Measurements from ENCODE around the gene RIT1. TPM values are rescaled to one million over a fixed set of nuclear protein-coding genes. Genes with fewer than 3 reads are reported as not detected.

RIT1 gene
- total RNA-seq, 6 donors from 2014 or later = 26.3 to 67.1 (median 45.1) TPM

GRCh38 chr1:155946633-155947219 lies 35.6 kb upstream of the RIT1 start:
- 70 to 73% methylated on average over 8 of the region's 8 CpGs for WGBS, 2 donors
- DNase-seq = no peak
- no peak for ATAC-seq (ENCODE audit: low FRiP score in 2 of 2)
- H3K27me3 ChIP-seq = no peaks in the 10 kb centered on the region
- H3K9me3 ChIP-seq = no peaks in the 10 kb centered on the region
- H3K36me3 ChIP-seq = peaks cover 47 to 61% (median 52%) of the 10 kb centered on the region in 4 donors
- peak overlapping the region; percentile 17 to 63 (median 34) for H3K27ac ChIP-seq
- H3K4me3 ChIP-seq = no peak overlapping the region
- peaks cover 41 to 47% (median 45%) of the 10 kb centered on the region in 4 donors for H3K4me1 ChIP-seq
- TF ChIP-seq POLR2AphosphoS5 (IDR thresholded peaks at IDR 0.05) (no peak), POLR2A (IDR thresholded peaks at IDR 0.05) (no peak), CTCF (IDR thresholded peaks at IDR 0.05) (no peak), EP300 (IDR thresholded peaks at IDR 0.05) (no peak)

- 29 to 49% methylated on average over 3 to 6 of the region's 6 CpGs for WGBS, 2 donors
- Histone ChIP-seq H3K27me3 (no peaks in the 10 kb centered on the region), H3K4me3 (no peak overlapping the region), H3K36me3 (peaks cover 24 to 38% (median 29%) of the 10 kb centered on the region in 4 donors), H3K9me3 (no peaks in the 10 kb centered on the region), H3K4me1 (peaks cover 63 to 69% (median 67%) of the 10 kb centered on the region in 4 donors), H3K27ac (peak overlapping the region in 3 of 4 donors; percentile 17 to 63 (median 35))
- TF ChIP-seq POLR2A (IDR thresholded peaks at IDR 0.05) = no peak
- TF ChIP-seq EP300 (IDR thresholded peaks at IDR 0.05) = no peak
- TF ChIP-seq CTCF (IDR thresholded peaks at IDR 0.05) = no peak
- TF ChIP-seq POLR2AphosphoS5 (IDR thresholded peaks at IDR 0.05) = no peak
- ATAC-seq (ENCODE audit: low FRiP score in 2 of 2) = no peak
- DNase-seq = no peak
Measured at GRCh38 chr1:155944444-155944799, 33.3 kb upstream of the RIT1 start.

- DNase-seq = peak in 1 of 2 donors; percentile 68
- Histone ChIP-seq H3K36me3 (peaks cover 8 to 21% (median 13%) of the 10 kb centered on the region in 4 donors), H3K27ac (peak overlapping the region; percentile 78 to 89 (median 84)), H3K4me1 (peaks cover 74 to 81% (median 77%) of the 10 kb centered on the region in 4 donors), H3K4me3 (no peak overlapping the region), H3K9me3 (no peaks in the 10 kb centered on the region), H3K27me3 (no peaks in the 10 kb centered on the region)
- WGBS, 2 donors = 79 to 83% methylated on average over 2 to 10 of the region's 11 CpGs
- no peak for ATAC-seq (ENCODE audit: low FRiP score in 2 of 2)
- TF ChIP-seq POLR2AphosphoS5 (IDR thresholded peaks at IDR 0.05) (no peak), POLR2A (IDR thresholded peaks at IDR 0.05) (no peak), CTCF (IDR thresholded peaks at IDR 0.05) (no peak), EP300 (IDR thresholded peaks at IDR 0.05) (no peak)
Measured at GRCh38 chr1:155942578-155943141, 31.5 kb upstream of the RIT1 start.

- no peak overlapping the region for H3K4me3 ChIP-seq
- H3K27me3 ChIP-seq = no peaks in the 10 kb centered on the region
- no peaks in the 10 kb centered on the region for H3K9me3 ChIP-seq
- TF ChIP-seq EP300 (IDR thresholded peaks at IDR 0.05) (no peak), POLR2AphosphoS5 (IDR thresholded peaks at IDR 0.05) (no peak), POLR2A (IDR thresholded peaks at IDR 0.05) (no peak), CTCF (IDR thresholded peaks at IDR 0.05) (no peak)
- ATAC-seq (ENCODE audit: low FRiP score in 2 of 2) = peak in 1 of 2 donors; percentile 7
- DNase-seq = peak in 1 of 2 donors; percentile 73
- H3K4me1 ChIP-seq = peaks cover 74 to 81% (median 75%) of the 10 kb centered on the region in 4 donors
- WGBS, 2 donors = 78 to 88% methylated on average over 8 to 24 of the region's 29 CpGs
- H3K27ac ChIP-seq = peak overlapping the region; percentile 78 to 89 (median 84)
- H3K36me3 ChIP-seq = peaks cover 1 to 14% (median 6%) of the 10 kb centered on the region in 4 donors
Measured at GRCh38 chr1:155941845-155942531, 30.8 kb upstream of the RIT1 start.
